Pancreas (tissue), 10 donors: ENCODE measurements around the gene MAP2K6. TPM values are rescaled to one million over a fixed set of nuclear protein-coding genes. Genes with fewer than 3 reads are reported as not detected.

Experiments
- ATAC-seq, 4 donors: fragments of 200-7000 bp; cut with Tn5 transposase; one replicate each; pipeline versions ENCODE4 v1.8.0 to v1.9.1; 2020; ENCODE audit warnings: mild to moderate bottlenecking in 4 of 4, moderate library complexity in 4 of 4
- DNase-seq, 6 donors: peaks; one replicate each; pipeline ENCODE4 v3.0.0-alpha.2; 2020
- FAIRE-seq: peaks from 2 replicates; lab custom pipeline; 2012; peaks lifted over from hg19 to GRCh38; lab: Jason Lieb, UNC
- H3K27ac ChIP-seq, 4 donors: fragments of 200-600 bp; sonication (generic); 1 replicate in 3 of 4; 2 replicates in 1 of 4; pipeline versions ENCODE4 v1.5.0 to v1.8.0; 2020
- H3K27me3 ChIP-seq, 4 donors: fragments of 200-600 bp; one replicate each; pipeline ENCODE4 v1.8.0; 2021
- H3K36me3 ChIP-seq, 3 donors: fragments of 200-600 bp; sonication (generic) in 1 of 3; one replicate each; pipeline versions ENCODE4 v1.5.0 to v1.8.0; 2020 to 2021
- H3K4me1 ChIP-seq, 3 donors: fragments of 200-600 bp; one replicate each; pipeline ENCODE4 v1.8.0; 2021
- H3K4me3 ChIP-seq, 4 donors: fragments of 200-600 bp; sonication (generic) in 2 of 4; one replicate each; pipeline versions ENCODE4 v1.5.0 to v1.8.0; 2020 to 2021
- H3K9me3 ChIP-seq, 4 donors: fragments of 200-600 bp; one replicate each; pipeline ENCODE4 v1.8.0; 2021
- whole genome bisulfite sequencing, 2 donors: extraction: QIAGEN DNeasy Blood & Tissue Kit; methylation state at CpG; one replicate each; pipeline ENCODE4 v1.1.7; 2013; 5-methylcytosine and 5-hydroxymethylcytosine counted together
- intact Hi-C, 3 donors: fragments of 100-400 bp; cut with DNase I; formaldehyde crosslinking; loops; one replicate each; pipeline versions ENCODE4 v1.11.1 to v1.14.2; 2022
- polyA plus RNA-seq, 2 donors: library from polyadenylated mRNA; stranded (reverse); fragments of 200-250 nt; gene quantifications; one replicate each; pipeline ENCODE4 v1.2.3, GENCODE V29; 2013
- total RNA-seq, 6 donors: library from RNA; stranded (reverse); fragmentation: NEBNext Ultra II Directional in 4 of 6; extraction: Animal tissue kit (Norgen Biotek cat#: 25700) in 4 of 6; gene quantifications; one replicate each; pipeline versions ENCODE4 v1.2.1 to v1.2.4, GENCODE V29; 2021 to 2023
- TF ChIP-seq, protein P1 (sequence below), 4 donors: fragments of 200-600 bp; sonication (generic) in 3 of 4; IDR thresholded peaks; one replicate each; pipeline versions ENCODE4 v1.5.0 to v1.8.0; 2021; ENCODE audit warnings: antibody characterized with exemption in 4 of 4
- donor health status: healthy with polysubstance abuse.
- donor health status: DM: no; HTN: no; CAD: no; lungs with moderate emphysema.
- donor health status: DM: no; HTN: no; CAD: no.
- donor health status: control.
- donor health status: control.
- donor health status: Bipolar disorder and iron deficiency.
- donor health status: DM: yes; HTN: yes; CAD: no.
- donor health status: DM: no; HTN: no; CAD: no.
- donor health status: DM: no; HTN: no; CAD: no.
- donor health status: DM: yes; HTN: yes; CAD: no.

MAP2K6 gene
- total and polyA plus RNA-seq, 8 donors, result 6.2 to 12.9 (median 9.0) TPM

GRCh38 chr17:69535016-69535570, 120.6 kb downstream of the MAP2K6 start:
- H3K4me3 ChIP-seq, result no peak overlapping the region
- intact Hi-C loops, result no loop called here
- TF ChIP-seq, protein P1, sequence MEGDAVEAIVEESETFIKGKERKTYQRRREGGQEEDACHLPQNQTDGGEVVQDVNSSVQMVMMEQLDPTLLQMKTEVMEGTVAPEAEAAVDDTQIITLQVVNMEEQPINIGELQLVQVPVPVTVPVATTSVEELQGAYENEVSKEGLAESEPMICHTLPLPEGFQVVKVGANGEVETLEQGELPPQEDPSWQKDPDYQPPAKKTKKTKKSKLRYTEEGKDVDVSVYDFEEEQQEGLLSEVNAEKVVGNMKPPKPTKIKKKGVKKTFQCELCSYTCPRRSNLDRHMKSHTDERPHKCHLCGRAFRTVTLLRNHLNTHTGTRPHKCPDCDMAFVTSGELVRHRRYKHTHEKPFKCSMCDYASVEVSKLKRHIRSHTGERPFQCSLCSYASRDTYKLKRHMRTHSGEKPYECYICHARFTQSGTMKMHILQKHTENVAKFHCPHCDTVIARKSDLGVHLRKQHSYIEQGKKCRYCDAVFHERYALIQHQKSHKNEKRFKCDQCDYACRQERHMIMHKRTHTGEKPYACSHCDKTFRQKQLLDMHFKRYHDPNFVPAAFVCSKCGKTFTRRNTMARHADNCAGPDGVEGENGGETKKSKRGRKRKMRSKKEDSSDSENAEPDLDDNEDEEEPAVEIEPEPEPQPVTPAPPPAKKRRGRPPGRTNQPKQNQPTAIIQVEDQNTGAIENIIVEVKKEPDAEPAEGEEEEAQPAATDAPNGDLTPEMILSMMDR (IDR thresholded peaks at IDR 0.05), result no peak
- FAIRE-seq, result no peak
- no peaks in the 10 kb centered on the region for H3K4me1 ChIP-seq
- H3K27ac ChIP-seq, result no peak overlapping the region
- H3K27me3 ChIP-seq, result no peaks in the 10 kb centered on the region
- H3K9me3 ChIP-seq, result no peaks in the 10 kb centered on the region
- 86 to 91% methylated on average over 6 of the region's 6 CpGs for WGBS, 2 donors
- H3K36me3 ChIP-seq, result peaks cover 0 to 5% (median 0%) of the 10 kb centered on the region in 3 donors
- no peak for DNase-seq
- ATAC-seq, result no peak

GRCh38 chr17:69538795-69539194, 124.3 kb downstream of the MAP2K6 start:
- no peaks in the 10 kb centered on the region for H3K9me3 ChIP-seq
- TF ChIP-seq, protein P1 (IDR thresholded peaks at IDR 0.05), result no peak
- H3K27ac ChIP-seq, result no peak overlapping the region
- WGBS, 2 donors, result 92 to 100% methylated on average over 2 of the region's 2 CpGs
- intact Hi-C loops, result no loop called here
- no peaks in the 10 kb centered on the region for H3K27me3 ChIP-seq
- no peak overlapping the region for H3K4me3 ChIP-seq
- no peaks in the 10 kb centered on the region for H3K4me1 ChIP-seq
- no peaks in the 10 kb centered on the region for H3K36me3 ChIP-seq
- FAIRE-seq, result no peak
- DNase-seq, result no peak
- ATAC-seq, result no peak

DNA sequence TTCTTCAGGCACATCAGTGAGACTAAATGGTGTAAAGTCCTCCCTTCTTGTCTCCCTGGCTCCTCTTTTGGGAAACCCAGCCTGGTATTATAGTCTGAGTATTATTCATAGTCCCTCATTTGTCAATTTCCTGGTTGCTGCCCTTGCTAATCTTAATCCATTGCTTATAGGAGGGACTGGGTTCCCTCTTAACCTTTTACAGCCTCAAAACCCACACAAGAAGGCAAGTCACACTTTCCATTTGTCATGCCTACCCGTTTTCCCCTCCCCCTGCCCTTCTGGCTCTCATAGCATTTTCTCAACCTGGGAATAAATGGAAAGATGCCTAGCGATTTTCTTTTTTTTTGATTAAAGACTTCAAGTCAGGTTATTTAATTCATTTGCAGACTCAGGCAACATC, 124.8 kb downstream of the MAP2K6 start:
- Histone ChIP-seq H3K36me3 (no peaks in the 10 kb centered on the region), H3K4me3 (no peak overlapping the region), H3K27ac (no peak overlapping the region), H3K4me1 (no peaks in the 10 kb centered on the region), H3K27me3 (no peaks in the 10 kb centered on the region), H3K9me3 (no peaks in the 10 kb centered on the region)
- intact Hi-C loops, result no loop called here
- FAIRE-seq, result no peak
- TF ChIP-seq, protein P1 (IDR thresholded peaks at IDR 0.05), result no peak
- DNase-seq, result no peak
- WGBS, 2 donors, result 79 to 92% methylated on average over 2 of the region's 2 CpGs
- ATAC-seq, result no peak

GRCh38 chr17:69539781-69540319, 125.4 kb downstream of the MAP2K6 start:
- Histone ChIP-seq H3K27ac (no peak overlapping the region), H3K27me3 (no peaks in the 10 kb centered on the region), H3K9me3 (no peaks in the 10 kb centered on the region), H3K4me1 (no peaks in the 10 kb centered on the region), H3K36me3 (no peaks in the 10 kb centered on the region), H3K4me3 (no peak overlapping the region)
- intact Hi-C loops, result no loop called here
- FAIRE-seq (no peak), ATAC-seq (no peak), DNase-seq (no peak)
- WGBS, 2 donors, result 82 to 85% methylated on average over 4 of the region's 4 CpGs
- TF ChIP-seq, protein P1 (IDR thresholded peaks at IDR 0.05), result no peak

DNA sequence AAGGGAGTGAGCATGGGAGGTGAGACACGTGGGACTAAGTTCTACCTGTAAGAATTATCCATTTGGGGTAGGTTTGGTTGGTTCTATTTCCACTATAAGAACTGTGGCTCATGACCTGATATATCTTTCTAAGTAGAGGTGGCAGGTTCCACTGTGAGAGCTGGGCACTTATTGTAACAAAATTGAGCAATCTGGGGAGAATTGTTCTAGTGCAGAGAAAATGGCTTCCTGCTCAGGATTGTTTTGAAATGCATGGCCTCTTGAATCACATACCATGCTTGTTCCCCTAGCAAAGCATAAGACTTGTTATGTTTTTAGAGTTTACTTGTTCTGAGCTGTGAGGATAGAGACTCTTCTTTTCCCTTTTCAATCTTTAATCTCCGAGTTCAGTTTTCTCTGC, 125.9 kb downstream of the MAP2K6 start:
- 87 to 94% methylated on average over 2 of the region's 2 CpGs for WGBS, 2 donors
- no peak for DNase-seq
- Histone ChIP-seq H3K27ac (no peak overlapping the region), H3K27me3 (no peaks in the 10 kb centered on the region), H3K4me1 (no peaks in the 10 kb centered on the region), H3K36me3 (no peaks in the 10 kb centered on the region), H3K4me3 (no peak overlapping the region), H3K9me3 (no peaks in the 10 kb centered on the region)
- ATAC-seq, result no peak
- FAIRE-seq, result no peak
- intact Hi-C loops, result no loop called here
- TF ChIP-seq, protein P1 (IDR thresholded peaks at IDR 0.05), result no peak
